ENCODE results near the gene DHRS2. TPM values are rescaled to one million over a fixed set of nuclear protein-coding genes. Genes with fewer than 3 reads are reported as not detected.
"Not testable (repeated sequence)": the region's sequence is repeated elsewhere in the genome, so short reads cannot be mapped to it uniquely, and the experiment has no call there.

Gene DHRS2, protein sequence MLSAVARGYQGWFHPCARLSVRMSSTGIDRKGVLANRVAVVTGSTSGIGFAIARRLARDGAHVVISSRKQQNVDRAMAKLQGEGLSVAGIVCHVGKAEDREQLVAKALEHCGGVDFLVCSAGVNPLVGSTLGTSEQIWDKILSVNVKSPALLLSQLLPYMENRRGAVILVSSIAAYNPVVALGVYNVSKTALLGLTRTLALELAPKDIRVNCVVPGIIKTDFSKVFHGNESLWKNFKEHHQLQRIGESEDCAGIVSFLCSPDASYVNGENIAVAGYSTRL
- total RNA-seq (not detected), total RNA-seq (0.23 to 1.4 reads per million in 2 donors)

DNA sequence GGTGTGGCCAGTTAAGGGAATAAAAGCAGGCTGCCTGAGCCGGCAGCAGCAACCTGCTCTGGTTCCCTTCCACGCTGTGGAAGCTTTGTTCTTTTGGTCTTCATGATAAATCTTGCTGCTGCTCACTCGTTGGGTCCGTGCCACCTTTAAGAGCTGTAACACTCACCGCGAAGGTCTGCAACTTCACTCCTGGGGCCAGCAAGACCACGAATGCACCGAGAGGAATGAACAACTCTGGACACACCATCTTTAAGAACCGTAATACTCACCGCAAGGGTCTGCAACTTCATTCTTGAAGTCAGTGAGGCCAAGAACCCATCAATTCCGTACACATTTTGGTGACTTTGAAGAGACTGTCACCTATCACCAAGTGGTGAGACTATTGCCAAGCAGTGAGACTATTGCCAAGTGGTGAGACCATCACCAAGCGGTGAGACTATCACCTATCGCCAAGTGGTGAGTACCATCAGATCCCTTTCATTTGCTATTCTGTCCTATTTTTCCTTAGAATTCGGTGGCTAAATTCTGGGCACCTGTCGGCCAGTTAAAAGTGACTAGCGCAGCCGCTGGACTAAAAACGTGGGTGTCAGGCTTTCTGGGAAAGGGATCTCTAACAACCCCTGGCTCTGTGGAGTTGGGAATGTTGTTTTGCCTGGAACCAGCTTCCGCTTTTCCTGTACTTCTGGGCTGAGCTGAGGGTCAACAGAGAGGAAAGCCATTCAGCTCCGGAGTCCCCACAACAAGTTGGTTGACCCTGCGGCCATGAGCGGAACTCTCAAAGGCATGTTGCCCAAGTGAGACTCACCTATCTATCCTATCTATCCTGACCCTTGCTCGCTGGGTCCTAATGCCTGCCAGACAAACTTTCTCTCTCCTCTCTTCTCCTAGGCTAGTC, at the start of gene DHRS2:
Gene DHRS2, plus strand, starts transcription at position 48 of the 895 bp plus-strand sequence. CDS start 2,501 bp downstream, outside the sequence.
- no peaks in the 10 kb centered on the region for H3K9me3 ChIP-seq (ENCODE audit: control insufficient read depth, low read length, poor library complexity, severe bottlenecking)
- no peak for DNase-seq
- Mint-ChIP-seq H3K36me3 (ENCODE audit: low read depth) (no peaks in the 10 kb centered on the region), H3K27ac (no peak within 1 kb of the TSS), H3K4me3 (no peak within 1 kb of the TSS), H3K27me3 (peaks cover 4% of the 10 kb centered on the region), H3K4me1 (peaks cover 11% of the 10 kb centered on the region)
- ATAC-seq: no peak

DNA sequence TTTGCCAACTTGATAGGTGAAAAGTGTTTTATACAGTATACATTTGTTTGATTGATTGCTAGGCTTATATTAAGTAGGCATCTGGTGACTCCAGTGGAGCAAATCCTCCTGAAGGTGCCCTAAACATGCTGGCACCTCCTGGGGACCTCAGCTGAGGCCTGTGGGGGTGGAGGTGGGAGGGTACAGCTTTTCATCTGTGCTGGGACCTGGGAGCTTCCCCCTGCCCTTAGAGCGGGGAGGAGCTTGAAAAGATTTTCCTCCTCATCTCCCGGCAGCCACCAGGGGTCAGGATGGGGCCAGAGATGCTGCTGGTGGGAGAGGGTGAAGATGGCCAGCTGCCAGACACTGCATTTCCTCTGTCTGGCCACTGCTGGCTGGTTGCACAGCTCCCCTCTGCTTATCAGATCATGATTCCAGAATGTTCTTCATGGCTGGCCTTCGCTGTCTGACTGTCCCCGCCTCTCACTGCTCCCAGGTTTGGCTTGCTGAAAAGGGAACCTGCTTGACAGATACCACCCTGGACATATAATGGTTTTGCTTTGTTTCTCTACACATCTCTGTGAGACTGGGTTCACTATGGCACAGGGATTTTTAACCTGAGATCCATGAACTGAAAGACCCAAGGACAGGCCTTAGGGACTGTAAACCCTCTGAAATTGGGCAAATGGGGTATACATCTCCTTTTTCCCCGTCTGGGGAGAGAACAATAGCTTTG, 47.1 kb upstream of the DHRS2 start:
- Mint-ChIP-seq H3K4me1 (no peaks in the 10 kb centered on the region), H3K27ac (no peak overlapping the region), H3K4me3 (no peak overlapping the region), H3K36me3 (ENCODE audit: low read depth) (no peaks in the 10 kb centered on the region), H3K27me3 (peaks cover 24% of the 10 kb centered on the region)
- no peaks in the 10 kb centered on the region for H3K9me3 ChIP-seq (ENCODE audit: control insufficient read depth, low read length, poor library complexity, severe bottlenecking)
- DNase-seq (peak; percentile 59 to 68 (median 61)), ATAC-seq (peak; percentile 99)

DNA sequence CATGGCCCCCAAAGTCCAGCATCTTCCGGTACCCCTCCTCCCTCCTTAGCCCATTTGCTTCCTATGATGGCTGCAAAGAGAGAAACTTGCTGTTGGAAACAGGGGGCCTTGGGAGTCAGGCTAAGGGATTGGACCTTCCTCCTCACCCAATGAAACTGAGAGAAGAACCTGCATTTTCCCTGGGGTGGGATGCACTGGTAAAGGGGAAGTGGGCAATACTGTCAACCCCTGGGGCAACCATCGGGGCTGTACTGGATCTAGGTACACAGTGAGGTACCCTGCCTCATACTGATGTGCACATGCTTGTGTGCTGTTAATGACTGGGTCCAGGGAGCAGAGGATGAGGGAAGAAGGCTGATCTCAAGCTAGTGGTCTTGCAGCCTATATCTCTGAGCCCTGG, 46.6 kb upstream of the DHRS2 start:
- DNase-seq (no peak), ATAC-seq (no peak)
- H3K9me3 ChIP-seq (ENCODE audit: control insufficient read depth, low read length, poor library complexity, severe bottlenecking): no peaks in the 10 kb centered on the region
- no peak overlapping the region for H3K27ac Mint-ChIP-seq
- H3K4me1 Mint-ChIP-seq: no peaks in the 10 kb centered on the region
- no peaks in the 10 kb centered on the region for H3K36me3 Mint-ChIP-seq (ENCODE audit: low read depth)
- no peak overlapping the region for H3K4me3 Mint-ChIP-seq
- H3K27me3 Mint-ChIP-seq: peaks cover 21% of the 10 kb centered on the region

DNA sequence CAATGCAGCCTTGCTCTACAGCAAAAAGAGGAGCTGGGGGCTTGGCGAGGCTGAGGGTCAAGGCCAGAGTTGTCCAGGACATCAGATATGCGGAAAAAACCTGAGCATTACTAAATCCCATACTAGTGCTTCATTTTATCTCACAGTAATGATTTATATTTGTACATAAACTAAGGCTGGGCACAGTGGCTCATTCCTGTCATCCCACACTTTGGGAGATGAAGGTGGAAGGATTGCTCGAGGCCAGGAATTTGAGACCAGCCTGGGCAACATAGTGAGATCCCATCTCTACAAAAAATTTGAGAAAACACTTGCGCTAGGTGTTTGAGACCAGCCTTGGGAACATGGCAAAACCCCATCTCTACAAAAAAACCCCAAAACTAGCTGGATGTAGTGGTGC, 46.0 kb upstream of the DHRS2 start:
- no peak overlapping the region for H3K27ac Mint-ChIP-seq
- H3K36me3 Mint-ChIP-seq (ENCODE audit: low read depth): peaks cover 2% of the 10 kb centered on the region
- peaks cover 21% of the 10 kb centered on the region for H3K27me3 Mint-ChIP-seq
- H3K9me3 ChIP-seq (ENCODE audit: control insufficient read depth, low read length, poor library complexity, severe bottlenecking): no peaks in the 10 kb centered on the region
- ATAC-seq: no peak
- H3K4me3 Mint-ChIP-seq: no peak overlapping the region
- H3K4me1 Mint-ChIP-seq: no peaks in the 10 kb centered on the region
- no peak for DNase-seq

DNA sequence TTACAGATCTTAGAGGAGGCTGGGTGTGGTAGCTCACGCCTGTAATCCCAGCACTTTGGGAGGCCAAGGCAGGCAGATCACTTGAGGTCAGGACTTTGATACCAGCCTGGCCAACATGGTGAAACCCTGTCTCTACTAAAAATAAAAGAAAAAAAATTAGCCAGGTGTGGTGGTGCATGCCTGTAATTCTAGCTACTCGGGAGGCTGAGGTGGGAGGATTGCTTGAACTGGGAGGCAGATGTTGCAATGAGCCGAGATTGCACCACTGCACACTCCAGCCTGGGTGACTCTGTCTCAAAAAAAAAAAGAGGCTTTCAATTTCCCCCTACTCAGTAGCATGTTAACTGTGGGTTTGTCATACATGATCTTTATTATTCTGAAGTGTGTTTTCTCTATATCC, 42.0 kb upstream of the DHRS2 start:
- H3K4me1 Mint-ChIP-seq; DNase-seq; H3K4me3 Mint-ChIP-seq; H3K9me3 ChIP-seq (ENCODE audit: control insufficient read depth, low read length, poor library complexity, severe bottlenecking); ATAC-seq; H3K27me3 Mint-ChIP-seq; H3K27ac Mint-ChIP-seq; H3K36me3 Mint-ChIP-seq (ENCODE audit: low read depth): not testable (repeated sequence)

DNA sequence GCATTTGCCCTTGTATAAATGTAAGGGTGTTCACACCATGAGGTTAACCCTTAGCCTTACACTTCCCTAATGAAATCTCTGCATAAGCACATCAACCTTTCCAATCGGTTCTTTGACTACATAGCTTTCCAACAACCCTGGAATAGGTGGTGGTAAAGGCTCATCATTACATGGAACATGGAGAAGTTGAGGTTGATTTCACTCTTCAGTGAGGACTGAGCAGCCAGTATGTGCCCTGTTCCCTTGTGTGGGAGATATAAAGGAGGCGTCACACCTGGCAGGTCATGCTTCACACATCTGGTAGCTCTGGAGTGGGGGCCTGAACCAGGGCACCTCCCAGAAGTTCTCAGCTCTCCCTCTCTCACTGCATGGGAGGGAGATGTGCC, 35.8 kb upstream of the DHRS2 start:
- H3K4me1 Mint-ChIP-seq: peaks cover 2% of the 10 kb centered on the region
- no peak for ATAC-seq
- H3K27me3 Mint-ChIP-seq: peaks cover 4% of the 10 kb centered on the region
- no peaks in the 10 kb centered on the region for H3K9me3 ChIP-seq (ENCODE audit: control insufficient read depth, low read length, poor library complexity, severe bottlenecking)
- H3K27ac Mint-ChIP-seq: no peak overlapping the region
- H3K4me3 Mint-ChIP-seq: no peak overlapping the region
- H3K36me3 Mint-ChIP-seq (ENCODE audit: low read depth): peaks cover 5% of the 10 kb centered on the region
- DNase-seq: no peak

DNA sequence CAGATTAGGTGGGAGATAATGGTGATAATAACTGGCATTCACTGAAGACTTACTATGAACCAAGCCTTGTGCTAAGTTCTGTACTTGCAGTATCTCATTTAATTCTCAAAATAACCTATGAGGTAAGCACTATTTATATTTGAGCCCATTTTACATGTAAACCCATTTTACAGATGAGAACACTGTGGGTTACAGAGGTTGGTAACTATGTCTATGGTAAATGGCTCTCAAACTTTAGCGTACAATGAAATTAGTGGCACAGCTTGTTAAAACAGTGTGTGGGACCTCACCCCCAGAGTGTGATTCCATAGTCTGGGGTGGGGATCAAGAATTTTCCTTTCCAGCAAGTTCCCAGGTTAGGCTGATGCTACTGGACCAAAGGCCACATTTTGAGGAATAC, 35.4 kb upstream of the DHRS2 start:
- no peak overlapping the region for H3K4me3 Mint-ChIP-seq
- H3K4me1 Mint-ChIP-seq: peaks cover 4% of the 10 kb centered on the region
- peaks cover 4% of the 10 kb centered on the region for H3K27me3 Mint-ChIP-seq
- peaks cover 5% of the 10 kb centered on the region for H3K36me3 Mint-ChIP-seq (ENCODE audit: low read depth)
- ATAC-seq (no peak), DNase-seq (no peak)
- H3K9me3 ChIP-seq (ENCODE audit: control insufficient read depth, low read length, poor library complexity, severe bottlenecking): no peaks in the 10 kb centered on the region
- no peak overlapping the region for H3K27ac Mint-ChIP-seq

DNA sequence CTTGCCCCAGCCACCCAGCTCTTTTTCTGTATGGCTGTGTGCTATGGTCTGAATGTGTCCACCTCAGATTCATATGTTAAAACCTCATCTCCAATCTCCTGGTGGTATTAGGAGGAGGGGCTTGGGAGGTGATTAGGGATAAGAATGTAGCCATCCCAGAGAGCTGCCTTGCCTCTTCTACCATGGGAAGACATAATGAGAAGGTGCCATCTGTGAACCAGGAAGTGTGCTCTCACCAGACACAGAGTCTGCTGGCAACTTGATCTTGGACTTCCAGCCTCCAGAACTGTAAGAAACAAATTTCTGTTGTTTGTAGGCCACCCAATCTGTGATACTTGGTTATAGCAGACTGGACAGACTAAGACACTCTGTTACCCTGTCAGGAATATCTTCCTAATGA, 34.7 kb upstream of the DHRS2 start:
- H3K27ac Mint-ChIP-seq: no peak overlapping the region
- H3K4me1 Mint-ChIP-seq: peaks cover 4% of the 10 kb centered on the region
- no peak for ATAC-seq
- no peak for DNase-seq
- H3K9me3 ChIP-seq (ENCODE audit: control insufficient read depth, low read length, poor library complexity, severe bottlenecking): no peaks in the 10 kb centered on the region
- peaks cover 4% of the 10 kb centered on the region for H3K27me3 Mint-ChIP-seq
- H3K36me3 Mint-ChIP-seq (ENCODE audit: low read depth): peaks cover 6% of the 10 kb centered on the region
- no peak overlapping the region for H3K4me3 Mint-ChIP-seq

DNA sequence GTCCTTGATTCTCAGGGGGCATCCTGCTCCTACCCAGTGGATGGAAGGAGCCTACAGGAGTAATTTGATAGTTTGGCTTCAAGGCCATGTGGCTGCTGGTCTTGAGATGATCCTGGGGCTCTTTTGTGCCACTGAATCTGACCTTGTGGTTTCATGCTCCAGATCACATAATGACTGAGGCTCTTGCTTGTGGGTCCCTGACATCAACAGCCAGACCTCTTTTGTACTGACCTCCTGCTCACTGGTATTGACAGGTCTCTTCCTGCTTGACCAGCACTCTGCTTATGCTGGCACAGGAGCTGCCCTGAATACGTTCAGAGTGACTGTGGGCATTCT, 34.4 kb upstream of the DHRS2 start:
- Mint-ChIP-seq H3K27me3 (peaks cover 4% of the 10 kb centered on the region), H3K4me1 (peaks cover 4% of the 10 kb centered on the region), H3K36me3 (ENCODE audit: low read depth) (peaks cover 8% of the 10 kb centered on the region), H3K4me3 (no peak overlapping the region), H3K27ac (no peak overlapping the region)
- DNase-seq (no peak), ATAC-seq (no peak)
- no peaks in the 10 kb centered on the region for H3K9me3 ChIP-seq (ENCODE audit: control insufficient read depth, low read length, poor library complexity, severe bottlenecking)

DNA sequence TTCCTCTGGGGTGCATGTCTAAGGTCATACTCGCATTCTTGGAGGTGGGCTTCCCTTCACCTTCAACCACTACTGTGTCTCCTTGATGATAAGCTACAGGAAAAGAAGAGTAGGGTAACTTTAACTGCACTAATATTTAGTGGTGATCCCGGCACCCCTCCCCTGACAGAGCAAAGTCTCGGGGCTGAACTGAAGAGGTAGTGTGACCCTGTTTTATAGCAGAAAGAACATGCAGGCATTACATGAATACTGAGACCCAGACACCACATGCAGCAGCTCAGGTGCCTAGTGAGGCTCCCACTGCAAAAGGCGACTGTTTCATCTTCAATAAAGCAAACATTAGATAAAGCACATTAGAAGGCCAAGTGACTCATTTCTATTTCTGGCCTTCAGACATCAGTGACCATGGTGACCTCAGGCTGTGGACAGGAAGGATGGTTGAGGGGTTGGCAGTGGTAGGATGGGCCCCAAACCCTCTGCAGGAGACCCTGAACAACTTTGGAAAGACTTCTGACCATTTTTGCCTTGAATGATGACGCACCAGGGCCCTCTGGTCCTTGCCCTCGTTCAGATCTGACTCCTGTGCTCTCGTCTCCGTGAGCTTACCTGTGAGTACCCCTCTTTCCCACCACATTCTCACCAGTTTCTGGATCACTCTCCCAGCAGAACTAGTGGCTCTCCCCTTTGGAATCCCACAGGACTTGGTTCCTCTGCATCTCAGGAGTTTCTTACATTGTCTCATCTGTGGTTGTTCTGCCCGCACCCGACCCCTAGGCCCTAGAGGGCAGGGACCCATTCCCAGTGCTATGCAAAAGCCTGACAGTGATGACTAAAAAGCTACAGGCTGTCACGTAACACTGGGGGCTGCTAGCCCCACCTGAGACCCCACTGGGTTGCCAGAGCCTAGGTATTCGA, 33.7 kb upstream of the DHRS2 start:
- H3K36me3 Mint-ChIP-seq (ENCODE audit: low read depth): peaks cover 8% of the 10 kb centered on the region
- no peak overlapping the region for H3K27ac Mint-ChIP-seq
- ATAC-seq: no peak
- no peaks in the 10 kb centered on the region for H3K9me3 ChIP-seq (ENCODE audit: control insufficient read depth, low read length, poor library complexity, severe bottlenecking)
- H3K27me3 Mint-ChIP-seq: peaks cover 4% of the 10 kb centered on the region
- DNase-seq: no peak
- H3K4me3 Mint-ChIP-seq: no peak overlapping the region
- peaks cover 4% of the 10 kb centered on the region for H3K4me1 Mint-ChIP-seq

DNA sequence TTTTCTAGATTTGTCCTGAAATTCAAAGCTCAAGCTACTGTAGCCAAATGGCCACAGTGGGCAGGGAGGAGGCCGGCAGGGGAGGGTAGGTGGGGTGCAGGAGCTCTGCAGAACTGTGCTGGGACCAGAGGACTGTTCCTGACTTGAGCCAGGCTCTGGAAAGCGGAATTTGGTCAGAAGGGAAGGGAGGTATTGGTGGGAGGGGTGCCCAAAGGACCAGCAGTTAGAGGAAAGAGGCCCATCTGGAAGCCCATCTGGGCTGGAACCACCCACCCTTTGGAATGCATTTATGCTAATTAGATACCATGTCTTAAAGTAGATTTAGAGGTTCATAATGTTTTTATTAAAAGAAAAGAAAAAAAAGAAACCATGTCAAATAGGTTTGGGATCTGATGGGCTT, 33.1 kb upstream of the DHRS2 start:
- ATAC-seq: no peak
- no peaks in the 10 kb centered on the region for H3K9me3 ChIP-seq (ENCODE audit: control insufficient read depth, low read length, poor library complexity, severe bottlenecking)
- peaks cover 8% of the 10 kb centered on the region for H3K36me3 Mint-ChIP-seq (ENCODE audit: low read depth)
- H3K4me3 Mint-ChIP-seq: no peak overlapping the region
- no peak for DNase-seq
- no peak overlapping the region for H3K27ac Mint-ChIP-seq
- peaks cover 4% of the 10 kb centered on the region for H3K27me3 Mint-ChIP-seq
- H3K4me1 Mint-ChIP-seq: peaks cover 2% of the 10 kb centered on the region

DNA sequence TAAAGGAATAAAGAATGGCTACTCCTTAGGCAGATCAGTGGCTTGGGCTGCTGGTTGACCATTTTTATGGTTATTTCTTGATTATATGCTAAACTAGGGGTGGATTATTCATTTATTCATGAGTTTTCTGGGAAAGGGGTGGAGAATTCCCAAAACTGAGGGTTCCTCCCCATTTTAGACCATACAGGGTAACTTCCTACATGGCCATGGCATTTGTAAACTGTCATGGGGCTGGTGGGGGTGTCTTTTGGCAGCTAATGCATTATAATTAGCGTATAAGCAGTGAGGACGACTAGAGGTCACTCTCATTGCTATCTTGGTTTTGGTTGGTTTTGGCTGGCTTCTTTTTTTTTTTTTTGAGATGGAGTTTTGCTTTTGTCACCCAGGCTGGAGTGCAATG, 32.0 kb upstream of the DHRS2 start:
- H3K27ac Mint-ChIP-seq: no peak overlapping the region
- H3K27me3 Mint-ChIP-seq: peaks cover 4% of the 10 kb centered on the region
- no peak for DNase-seq
- H3K4me1 Mint-ChIP-seq: peaks cover 5% of the 10 kb centered on the region
- H3K4me3 Mint-ChIP-seq: no peak overlapping the region
- no peaks in the 10 kb centered on the region for H3K9me3 ChIP-seq (ENCODE audit: control insufficient read depth, low read length, poor library complexity, severe bottlenecking)
- peaks cover 8% of the 10 kb centered on the region for H3K36me3 Mint-ChIP-seq (ENCODE audit: low read depth)
- ATAC-seq: no peak

Measured in T-helper 17 cell (primary cell).